ENCODE data around the gene MYZAP.

DNA sequence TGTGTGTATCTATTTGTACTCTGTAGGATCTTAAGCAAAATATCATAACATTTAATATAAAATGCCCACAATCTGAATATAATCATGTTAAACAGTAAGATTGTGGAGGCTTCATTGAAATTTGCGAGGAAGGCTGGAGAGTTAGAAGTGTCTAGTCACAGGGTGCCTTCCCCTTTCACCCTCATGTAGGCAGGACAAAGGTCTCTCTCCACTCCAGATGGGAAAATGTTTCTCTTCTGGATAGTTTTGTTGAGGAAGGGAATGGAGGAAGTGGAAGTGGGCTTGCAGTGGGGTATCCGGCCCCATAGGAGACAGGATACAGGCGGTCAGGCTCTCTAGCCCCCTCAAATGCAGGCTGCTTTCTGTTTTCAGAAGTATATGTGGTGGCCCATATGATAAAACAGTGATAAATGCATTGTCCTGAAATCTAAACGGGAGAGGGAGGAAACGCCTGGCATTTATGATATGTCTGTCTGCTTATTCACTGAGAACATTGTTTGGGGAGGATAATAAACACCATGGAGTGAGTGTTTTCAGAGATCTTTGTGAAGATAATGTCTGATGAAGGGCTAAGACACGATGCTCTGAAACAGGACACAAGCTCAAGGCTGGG lies 13.3 kb upstream of the MYZAP start:
- TF ChIP-seq, protein P1, sequence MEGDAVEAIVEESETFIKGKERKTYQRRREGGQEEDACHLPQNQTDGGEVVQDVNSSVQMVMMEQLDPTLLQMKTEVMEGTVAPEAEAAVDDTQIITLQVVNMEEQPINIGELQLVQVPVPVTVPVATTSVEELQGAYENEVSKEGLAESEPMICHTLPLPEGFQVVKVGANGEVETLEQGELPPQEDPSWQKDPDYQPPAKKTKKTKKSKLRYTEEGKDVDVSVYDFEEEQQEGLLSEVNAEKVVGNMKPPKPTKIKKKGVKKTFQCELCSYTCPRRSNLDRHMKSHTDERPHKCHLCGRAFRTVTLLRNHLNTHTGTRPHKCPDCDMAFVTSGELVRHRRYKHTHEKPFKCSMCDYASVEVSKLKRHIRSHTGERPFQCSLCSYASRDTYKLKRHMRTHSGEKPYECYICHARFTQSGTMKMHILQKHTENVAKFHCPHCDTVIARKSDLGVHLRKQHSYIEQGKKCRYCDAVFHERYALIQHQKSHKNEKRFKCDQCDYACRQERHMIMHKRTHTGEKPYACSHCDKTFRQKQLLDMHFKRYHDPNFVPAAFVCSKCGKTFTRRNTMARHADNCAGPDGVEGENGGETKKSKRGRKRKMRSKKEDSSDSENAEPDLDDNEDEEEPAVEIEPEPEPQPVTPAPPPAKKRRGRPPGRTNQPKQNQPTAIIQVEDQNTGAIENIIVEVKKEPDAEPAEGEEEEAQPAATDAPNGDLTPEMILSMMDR (IDR thresholded peaks at IDR 0.05; ENCODE audit: low read depth, low read length, missing input control): no peak
- TF ChIP-seq MAX (IDR thresholded peaks at IDR 0.05) (peak; percentile 34), RXRA (IDR thresholded peaks at IDR 0.05) (no peak), JUND (IDR thresholded peaks at IDR 0.05) (no peak), GABPA (IDR thresholded peaks at IDR 0.05 in 1 of 2, conservative IDR thresholded peaks at IDR 0.05 in 1 of 2) (no peak), EGR1 (IDR thresholded peaks at IDR 0.05; ENCODE audit: low read depth in 2 of 2) (no peak), NR2F2 (IDR thresholded peaks at IDR 0.05) (no peak), RAD21 (IDR thresholded peaks at IDR 0.05) (no peak), TAF1 (conservative IDR thresholded peaks at IDR 0.05) (no peak), YY1 (IDR thresholded peaks at IDR 0.05) (no peak)
- TF ChIP-seq, protein P2, sequence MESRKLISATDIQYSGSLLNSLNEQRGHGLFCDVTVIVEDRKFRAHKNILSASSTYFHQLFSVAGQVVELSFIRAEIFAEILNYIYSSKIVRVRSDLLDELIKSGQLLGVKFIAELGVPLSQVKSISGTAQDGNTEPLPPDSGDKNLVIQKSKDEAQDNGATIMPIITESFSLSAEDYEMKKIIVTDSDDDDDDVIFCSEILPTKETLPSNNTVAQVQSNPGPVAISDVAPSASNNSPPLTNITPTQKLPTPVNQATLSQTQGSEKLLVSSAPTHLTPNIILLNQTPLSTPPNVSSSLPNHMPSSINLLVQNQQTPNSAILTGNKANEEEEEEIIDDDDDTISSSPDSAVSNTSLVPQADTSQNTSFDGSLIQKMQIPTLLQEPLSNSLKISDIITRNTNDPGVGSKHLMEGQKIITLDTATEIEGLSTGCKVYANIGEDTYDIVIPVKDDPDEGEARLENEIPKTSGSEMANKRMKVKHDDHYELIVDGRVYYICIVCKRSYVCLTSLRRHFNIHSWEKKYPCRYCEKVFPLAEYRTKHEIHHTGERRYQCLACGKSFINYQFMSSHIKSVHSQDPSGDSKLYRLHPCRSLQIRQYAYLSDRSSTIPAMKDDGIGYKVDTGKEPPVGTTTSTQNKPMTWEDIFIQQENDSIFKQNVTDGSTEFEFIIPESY (IDR thresholded peaks at IDR 0.05): no peak

Data from liver (tissue), 3 donors.